NB4 (cell line): ENCODE measurements around the gene OTOF.

Source experiments
- TF ChIP-seq, protein P1 (sequence below): IDR thresholded peaks from one replicate; pipeline ENCODE4 v1.5.1; 2012; ENCODE audit warnings: low read depth, low read length
- TF ChIP-seq, protein P2 (sequence below): IDR thresholded peaks from 2 replicates; pipeline ENCODE4 v1.6.1; 2011; ENCODE audit warnings: low read depth, low read length

DNA sequence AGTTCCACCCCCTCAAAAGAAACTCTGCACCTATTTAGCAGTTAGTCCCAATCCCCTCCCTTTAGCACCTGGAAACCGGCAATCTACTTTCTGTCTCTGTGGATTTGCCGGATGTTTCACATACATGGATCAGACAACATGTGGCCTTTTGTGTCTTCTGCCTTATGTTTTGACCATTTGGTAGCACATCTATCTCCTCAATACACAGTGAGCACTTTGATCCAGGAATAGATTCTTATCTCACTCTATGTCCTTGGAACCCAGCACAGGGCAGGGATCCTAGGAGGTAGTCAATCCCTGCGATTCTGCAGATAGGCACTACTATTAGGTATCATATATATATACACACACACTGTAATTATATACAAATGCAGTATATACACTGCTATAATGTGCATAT lies 3.8 kb upstream of the OTOF start:
- TF ChIP-seq, protein P1, sequence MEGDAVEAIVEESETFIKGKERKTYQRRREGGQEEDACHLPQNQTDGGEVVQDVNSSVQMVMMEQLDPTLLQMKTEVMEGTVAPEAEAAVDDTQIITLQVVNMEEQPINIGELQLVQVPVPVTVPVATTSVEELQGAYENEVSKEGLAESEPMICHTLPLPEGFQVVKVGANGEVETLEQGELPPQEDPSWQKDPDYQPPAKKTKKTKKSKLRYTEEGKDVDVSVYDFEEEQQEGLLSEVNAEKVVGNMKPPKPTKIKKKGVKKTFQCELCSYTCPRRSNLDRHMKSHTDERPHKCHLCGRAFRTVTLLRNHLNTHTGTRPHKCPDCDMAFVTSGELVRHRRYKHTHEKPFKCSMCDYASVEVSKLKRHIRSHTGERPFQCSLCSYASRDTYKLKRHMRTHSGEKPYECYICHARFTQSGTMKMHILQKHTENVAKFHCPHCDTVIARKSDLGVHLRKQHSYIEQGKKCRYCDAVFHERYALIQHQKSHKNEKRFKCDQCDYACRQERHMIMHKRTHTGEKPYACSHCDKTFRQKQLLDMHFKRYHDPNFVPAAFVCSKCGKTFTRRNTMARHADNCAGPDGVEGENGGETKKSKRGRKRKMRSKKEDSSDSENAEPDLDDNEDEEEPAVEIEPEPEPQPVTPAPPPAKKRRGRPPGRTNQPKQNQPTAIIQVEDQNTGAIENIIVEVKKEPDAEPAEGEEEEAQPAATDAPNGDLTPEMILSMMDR = no peak
- TF ChIP-seq, protein P2, sequence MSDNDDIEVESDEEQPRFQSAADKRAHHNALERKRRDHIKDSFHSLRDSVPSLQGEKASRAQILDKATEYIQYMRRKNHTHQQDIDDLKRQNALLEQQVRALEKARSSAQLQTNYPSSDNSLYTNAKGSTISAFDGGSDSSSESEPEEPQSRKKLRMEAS = no peak
